ENCODE results near the gene PIP5K1A.

Gene PIP5K1A

GRCh38 chr1:151167116-151167515, 31.2 kb upstream of the PIP5K1A start:
- H3K9me3 ChIP-seq, result no peaks in the 10 kb centered on the region
- TF ChIP-seq CTCF (IDR thresholded peaks at IDR 0.05), result no peak
- H3K36me3 ChIP-seq, result peaks cover 85% of the 10 kb centered on the region
- peaks cover 27% of the 10 kb centered on the region in 2 experiments for H3K4me1 ChIP-seq (ENCODE audit: control insufficient read depth in 1 of 2, insufficient read depth in 1 of 2, low read depth in 1 of 2, low read length in 1 of 2)
- H3K27ac ChIP-seq, result peak overlapping the region; percentile 88
- H3K4me3 ChIP-seq (ENCODE audit: low read depth in 1 of 2, low read length in 1 of 2), result peak overlapping the region; percentile 84 to 89
- no peaks in the 10 kb centered on the region for H3K27me3 ChIP-seq

GRCh38 chr1:151171190-151171589, 27.2 kb upstream of the PIP5K1A start:
- H3K27me3 ChIP-seq, result no peaks in the 10 kb centered on the region
- H3K9me3 ChIP-seq, result no peaks in the 10 kb centered on the region
- no peak overlapping the region for H3K27ac ChIP-seq
- H3K4me3 ChIP-seq (ENCODE audit: low read depth in 1 of 2, low read length in 1 of 2), result no peak overlapping the region
- TF ChIP-seq CTCF (IDR thresholded peaks at IDR 0.05), result no peak
- H3K4me1 ChIP-seq (ENCODE audit: control insufficient read depth in 1 of 2, insufficient read depth in 1 of 2, low read depth in 1 of 2, low read length in 1 of 2), result peaks cover 10 to 12% of the 10 kb centered on the region in 2 experiments
- peaks cover 91% of the 10 kb centered on the region for H3K36me3 ChIP-seq

- Histone ChIP-seq H3K27ac (no peak overlapping the region), H3K27me3 (no peaks in the 10 kb centered on the region), H3K36me3 (peaks cover 96% of the 10 kb centered on the region), H3K4me3 (ENCODE audit: low read depth in 1 of 2, low read length in 1 of 2) (no peak overlapping the region), H3K4me1 (ENCODE audit: control insufficient read depth in 1 of 2, insufficient read depth in 1 of 2, low read depth in 1 of 2, low read length in 1 of 2) (no peaks in the 10 kb centered on the region), H3K9me3 (no peaks in the 10 kb centered on the region)
- TF ChIP-seq CTCF (IDR thresholded peaks at IDR 0.05), result no peak
Measured at GRCh38 chr1:151175041-151175741, 23.2 kb upstream of the PIP5K1A start.

GRCh38 chr1:151175863-151176262, 22.5 kb upstream of the PIP5K1A start, which contains the start of gene TMOD4:
Gene TMOD4 (minus strand): TSS chr1:151175981. CDS start chr1:151174875, 1,106 bp downstream.
- Histone ChIP-seq H3K36me3 (peaks cover 96% of the 10 kb centered on the region), H3K9me3 (no peaks in the 10 kb centered on the region), H3K27ac (no peak within 1 kb of the TSS), H3K27me3 (no peaks in the 10 kb centered on the region), H3K4me1 (ENCODE audit: control insufficient read depth in 1 of 2, insufficient read depth in 1 of 2, low read depth in 1 of 2, low read length in 1 of 2) (no peaks in the 10 kb centered on the region), H3K4me3 (ENCODE audit: low read depth in 1 of 2, low read length in 1 of 2) (no peak within 1 kb of the TSS)
- peak; percentile 67 for TF ChIP-seq CTCF (IDR thresholded peaks at IDR 0.05)

GRCh38 chr1:151176514-151177045, 21.8 kb upstream of the PIP5K1A start:
- Histone ChIP-seq H3K36me3 (peaks cover 96% of the 10 kb centered on the region), H3K9me3 (no peaks in the 10 kb centered on the region), H3K27me3 (no peaks in the 10 kb centered on the region), H3K4me3 (ENCODE audit: low read depth in 1 of 2, low read length in 1 of 2) (no peak overlapping the region), H3K27ac (no peak overlapping the region), H3K4me1 (ENCODE audit: control insufficient read depth in 1 of 2, insufficient read depth in 1 of 2, low read depth in 1 of 2, low read length in 1 of 2) (no peaks in the 10 kb centered on the region)
- no peak for TF ChIP-seq CTCF (IDR thresholded peaks at IDR 0.05)

Measured in neutrophil (primary cell).